H9 (cell line): ENCODE measurements around the gene TMEM200C. TPM values are rescaled to one million over a fixed set of nuclear protein-coding genes. Genes with fewer than 3 reads are reported as not detected.
A peak's percentile ranks its signal among the peaks of the same experiment; 100 is the strongest.

Source experiments
- DNase-seq: peaks from one replicate; pipeline ENCODE4 v3.0.0-alpha.2; 2017
- H2AFZ ChIP-seq: one replicate; pipeline ENCODE4 v1.6.1; 2013; ENCODE audit warnings: mild to moderate bottlenecking, low read length, control low read depth, moderate library complexity
- H2AK5ac ChIP-seq: 2 replicates; pipeline ENCODE4 v1.6.1; 2013; ENCODE audit warnings: low read length, control low read depth, mixed read lengths; ENCODE audit not compliant: insufficient read length
- H2BK120ac ChIP-seq: one replicate; pipeline ENCODE4 v1.6.1; 2013; ENCODE audit warnings: low read depth, mild to moderate bottlenecking, low read length, control low read depth, inconsistent platforms; ENCODE audit not compliant: poor library complexity, severe bottlenecking
- H2BK12ac ChIP-seq: 2 replicates; pipeline ENCODE4 v1.6.1; 2013; ENCODE audit warnings: low read length, control low read depth, mixed read lengths, low read depth; ENCODE audit not compliant: insufficient read length
- H2BK15ac ChIP-seq: 2 replicates; pipeline ENCODE4 v1.6.1; 2013; ENCODE audit warnings: low read depth, low read length, control low read depth
- H2BK20ac ChIP-seq: one replicate; pipeline ENCODE4 v1.6.1; 2013; ENCODE audit warnings: low read depth, mild to moderate bottlenecking, low read length, control low read depth, inconsistent platforms; ENCODE audit not compliant: poor library complexity, severe bottlenecking
- H2BK5ac ChIP-seq: 2 replicates; pipeline ENCODE4 v1.6.1; 2013; ENCODE audit warnings: low read length, control low read depth, mixed read lengths; ENCODE audit not compliant: insufficient read length
- H3K14ac ChIP-seq: 2 replicates; pipeline ENCODE4 v1.6.1; 2013; ENCODE audit warnings: low read length, control low read depth; ENCODE audit not compliant: insufficient read depth
- H3K18ac ChIP-seq: 2 replicates; pipeline ENCODE4 v1.6.1; 2013; ENCODE audit warnings: low read depth, mild to moderate bottlenecking, mixed read lengths, low read length, control low read depth; ENCODE audit not compliant: insufficient read length
- H3K23ac ChIP-seq: 2 replicates; pipeline ENCODE4 v1.6.1; 2013; ENCODE audit warnings: low read length, control low read depth, mixed read lengths, low read depth; ENCODE audit not compliant: insufficient read length
- H3K23me2 ChIP-seq: 2 replicates; pipeline ENCODE4 v1.6.1; 2013; ENCODE audit warnings: low read depth, mild to moderate bottlenecking, mixed read lengths, low read length, control low read depth; ENCODE audit not compliant: insufficient read length, poor library complexity, severe bottlenecking
- H3K27ac ChIP-seq: 2 replicates; pipeline ENCODE4 v1.5.1; 2013; ENCODE audit warnings: low read length, control low read depth, mixed read lengths, low read depth; ENCODE audit not compliant: insufficient read length
- H3K27me3 ChIP-seq: 2 replicates; pipeline ENCODE4 v1.6.1; 2013; ENCODE audit warnings: low read length, control low read depth, inconsistent platforms; ENCODE audit not compliant: insufficient read depth
- H3K4ac ChIP-seq: 2 replicates; pipeline ENCODE4 v1.6.1; 2013; ENCODE audit warnings: low read depth, mild to moderate bottlenecking, control low read depth, inconsistent platforms, low read length, moderate library complexity
- H3K4me1 ChIP-seq: 2 replicates; pipeline ENCODE4 v1.6.1; 2013; ENCODE audit warnings: low read length, control low read depth, inconsistent platforms; ENCODE audit not compliant: insufficient read depth
- H3K4me2 ChIP-seq: 2 replicates; pipeline ENCODE4 v1.6.1; 2013; ENCODE audit warnings: low read length, control low read depth, mixed read lengths; ENCODE audit not compliant: insufficient read length, insufficient read depth
- H3K56ac ChIP-seq: 2 replicates; pipeline ENCODE4 v1.6.1; 2013; ENCODE audit warnings: low read depth, mild to moderate bottlenecking, mixed read lengths, low read length, control low read depth; ENCODE audit not compliant: insufficient read length
- H3K79me1 ChIP-seq: 2 replicates; pipeline ENCODE4 v1.6.1; 2013; ENCODE audit warnings: low read depth, mild to moderate bottlenecking, moderate library complexity, low read length, control low read depth, inconsistent platforms; ENCODE audit not compliant: insufficient read depth, poor library complexity, severe bottlenecking
- H3K79me2 ChIP-seq: 2 replicates; pipeline ENCODE4 v1.6.1; 2013; ENCODE audit warnings: low read length, control low read depth, inconsistent platforms; ENCODE audit not compliant: insufficient read depth
- H3K9ac ChIP-seq: 2 replicates; pipeline ENCODE4 v1.6.1; 2013; ENCODE audit warnings: low read length, control low read depth, mixed read lengths; ENCODE audit not compliant: insufficient read length; ENCODE audit errors: extremely low read depth
- H3K9me3 ChIP-seq: one replicate; pipeline ENCODE4 v1.6.1; 2013; ENCODE audit warnings: low read depth, low read length, inconsistent platforms; ENCODE audit not compliant: control insufficient read depth
- H3T11ph ChIP-seq: one replicate; pipeline ENCODE4 v1.6.1; 2013; ENCODE audit warnings: mild to moderate bottlenecking, low read length, control low read depth, inconsistent platforms
- H4K20me1 ChIP-seq: one replicate; pipeline ENCODE4 v1.6.1; 2013; ENCODE audit not compliant: control insufficient read depth, insufficient read length, insufficient read depth
- H4K5ac ChIP-seq: 2 replicates; pipeline ENCODE4 v1.6.1; 2013; ENCODE audit warnings: low read depth, mild to moderate bottlenecking, mixed read lengths, low read length, control low read depth; ENCODE audit not compliant: insufficient read length
- H4K8ac ChIP-seq: replicated peaks from 2 replicates; pipeline ENCODE4 v1.6.1; 2013; ENCODE audit warnings: low read length, control low read depth, mixed read lengths, low read depth; ENCODE audit not compliant: insufficient read length
- H4K91ac ChIP-seq: 2 replicates; pipeline ENCODE4 v1.6.1; 2013; ENCODE audit warnings: low read depth, mild to moderate bottlenecking, moderate library complexity, mixed read lengths, low read length, control low read depth; ENCODE audit not compliant: insufficient read length
- H3K27ac Mint-ChIP-seq, 3 experiments: 2 replicates in 2 of 3; 3 replicates in 1 of 3; pipeline ENCODE4 v1.8.0; 2020 to 2021; ENCODE audit warnings: mixed read lengths in 3 of 3, mild to moderate bottlenecking in 1 of 3, moderate library complexity in 1 of 3
- H3K27me3 Mint-ChIP-seq: 2 replicates; pipeline ENCODE4 v1.8.0; 2021; ENCODE audit warnings: low read depth, mild to moderate bottlenecking, moderate library complexity, mixed read lengths
- H3K36me3 Mint-ChIP-seq, 3 experiments: 2 replicates in 2 of 3; 3 replicates in 1 of 3; pipeline ENCODE4 v1.8.0; 2020 to 2021; ENCODE audit warnings: low read depth in 3 of 3, mixed read lengths in 3 of 3; ENCODE audit not compliant: insufficient read depth in 1 of 3
- H3K4me1 Mint-ChIP-seq, 2 experiments: 2 replicates each; pipeline ENCODE4 v1.8.0; 2020; ENCODE audit warnings: mixed read lengths in 2 of 2
- H3K4me3 Mint-ChIP-seq, 2 experiments: 2 replicates in 1 of 2; 3 replicates in 1 of 2; pipeline ENCODE4 v1.8.0; 2020 to 2021; ENCODE audit warnings: mild to moderate bottlenecking in 2 of 2, mixed read lengths in 2 of 2, moderate library complexity in 1 of 2
- H3K9me3 Mint-ChIP-seq, 2 experiments: 2 replicates in 1 of 2; 3 replicates in 1 of 2; pipeline ENCODE4 v1.8.0; 2020; ENCODE audit warnings: mild to moderate bottlenecking in 2 of 2, mixed read lengths in 2 of 2, moderate library complexity in 1 of 2
- WGBS: extraction: QIAGEN DNeasy Blood & Tissue Kit; methylation state at CpG from one replicate; pipeline ENCODE4 v1.1.7; 2013; ENCODE audit warnings: missing lambda C conversion rate, low lambda C conversion rate, mixed read lengths; ENCODE audit not compliant: insufficient read length; ENCODE audit errors: extremely low coverage; 5-methylcytosine and 5-hydroxymethylcytosine counted together
- total RNA-seq: library from RNA; stranded (reverse); gene quantifications from 2 replicates; pipeline ENCODE4 v1.2.1, GENCODE V29; 2021
- TF ChIP-seq, protein P1 (sequence below): fragments of 200-600 bp; sonication (generic); conservative IDR thresholded peaks from 3 replicates; pipeline ENCODE4 v1.8.0; 2021; ENCODE audit warnings: antibody characterized with exemption, mild to moderate bottlenecking

TMEM200C gene
- total RNA-seq, 1 experiment from 2014 or later = 6.3 TPM

DNA sequence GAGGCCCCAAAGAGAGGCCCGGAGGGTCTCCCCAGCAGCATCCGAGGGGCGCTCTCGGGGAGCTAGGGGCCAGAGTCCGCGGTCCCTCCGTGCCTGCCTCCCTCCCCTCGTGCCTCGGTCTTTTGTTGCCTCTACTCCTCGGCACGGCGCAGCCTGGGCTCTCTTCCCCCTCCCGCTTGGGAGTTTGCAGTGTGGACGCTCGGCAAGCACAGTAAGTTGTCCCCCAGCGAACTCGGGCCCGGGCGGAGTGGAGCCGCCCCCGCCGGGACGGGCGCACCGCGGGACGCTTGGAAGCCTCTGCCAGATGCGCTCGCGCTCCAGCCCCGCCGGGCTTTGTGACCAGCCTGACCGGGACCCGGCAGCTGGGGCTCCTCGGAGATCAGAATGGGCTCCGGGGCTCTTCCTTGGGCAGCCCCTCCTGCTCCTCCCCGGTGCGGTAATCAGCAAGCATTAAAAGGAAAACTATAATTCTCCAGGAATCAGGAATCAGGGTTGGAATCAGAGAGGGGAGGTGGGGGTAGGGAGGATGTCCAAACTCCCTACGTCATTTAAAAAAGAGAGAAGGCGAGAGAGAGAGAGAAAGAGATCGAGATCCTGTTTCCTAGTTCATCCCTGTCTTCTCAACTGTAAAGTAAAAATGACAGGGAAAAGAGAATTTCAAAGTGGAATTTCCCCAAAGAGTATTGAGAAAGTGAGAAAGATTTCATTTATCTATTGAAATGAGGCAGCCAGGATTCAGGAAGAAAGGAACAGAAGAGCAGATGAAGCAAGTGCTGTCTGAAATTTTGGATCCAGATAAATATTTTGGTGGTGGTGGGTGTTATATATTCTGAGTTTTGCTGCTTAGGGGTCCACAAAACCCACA, 786 bp upstream of the TMEM200C start:
- peak overlapping the region; percentile 76 for H3K4me2 ChIP-seq
- no peak overlapping the region; a peak in 2 of 7 replicates for H3K27ac Mint-ChIP-seq

More for the DNA sequence above, 786 bp upstream of the TMEM200C start:
- no peak overlapping the region for H4K5ac ChIP-seq
- no peak overlapping the region for H3K27ac ChIP-seq
- H3K27me3 Mint-ChIP-seq = peaks cover 55% of the 10 kb centered on the region
- no peak overlapping the region for H2AK5ac ChIP-seq
- H2BK20ac ChIP-seq = no peak overlapping the region
- no peak overlapping the region for H2BK15ac ChIP-seq
- H3K4me1 ChIP-seq = no peaks in the 10 kb centered on the region
- peaks cover 37 to 39% of the 10 kb centered on the region in 2 experiments for H3K4me1 Mint-ChIP-seq
- no peak overlapping the region for H3K23ac ChIP-seq
- H3K23me2 ChIP-seq = peaks cover 21% of the 10 kb centered on the region
- 0 out of 2 replicates have a peak, but pooled peaks cover 1% of the 10 kb centered on the region for H3K79me2 ChIP-seq
- H3K14ac ChIP-seq = peak overlapping the region; percentile 98
- H3K18ac ChIP-seq = peak overlapping the region; percentile 73
- no peak overlapping the region for H4K91ac ChIP-seq
- no peak overlapping the region for H2BK120ac ChIP-seq
- H3K79me1 ChIP-seq = no peaks in the 10 kb centered on the region
- peak overlapping the region; percentile 47 for H2BK12ac ChIP-seq
- H3K9me3 Mint-ChIP-seq = no peaks in the 10 kb centered on the region; a peak in 1 of 5 replicates
- peak overlapping the region; percentile 43 for H3T11ph ChIP-seq
- H3K4me3 Mint-ChIP-seq = peak overlapping the region; percentile 78 to 94
- H3K27me3 ChIP-seq = peaks cover 2% of the 10 kb centered on the region; the same call in 1 of the 2 replicates
- TF ChIP-seq, protein P1, sequence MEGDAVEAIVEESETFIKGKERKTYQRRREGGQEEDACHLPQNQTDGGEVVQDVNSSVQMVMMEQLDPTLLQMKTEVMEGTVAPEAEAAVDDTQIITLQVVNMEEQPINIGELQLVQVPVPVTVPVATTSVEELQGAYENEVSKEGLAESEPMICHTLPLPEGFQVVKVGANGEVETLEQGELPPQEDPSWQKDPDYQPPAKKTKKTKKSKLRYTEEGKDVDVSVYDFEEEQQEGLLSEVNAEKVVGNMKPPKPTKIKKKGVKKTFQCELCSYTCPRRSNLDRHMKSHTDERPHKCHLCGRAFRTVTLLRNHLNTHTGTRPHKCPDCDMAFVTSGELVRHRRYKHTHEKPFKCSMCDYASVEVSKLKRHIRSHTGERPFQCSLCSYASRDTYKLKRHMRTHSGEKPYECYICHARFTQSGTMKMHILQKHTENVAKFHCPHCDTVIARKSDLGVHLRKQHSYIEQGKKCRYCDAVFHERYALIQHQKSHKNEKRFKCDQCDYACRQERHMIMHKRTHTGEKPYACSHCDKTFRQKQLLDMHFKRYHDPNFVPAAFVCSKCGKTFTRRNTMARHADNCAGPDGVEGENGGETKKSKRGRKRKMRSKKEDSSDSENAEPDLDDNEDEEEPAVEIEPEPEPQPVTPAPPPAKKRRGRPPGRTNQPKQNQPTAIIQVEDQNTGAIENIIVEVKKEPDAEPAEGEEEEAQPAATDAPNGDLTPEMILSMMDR = no peak
- no peak overlapping the region for H2AFZ ChIP-seq
- peak overlapping the region; percentile 36 for H3K9ac ChIP-seq
- H2BK5ac ChIP-seq = no peak overlapping the region
- H3K36me3 Mint-ChIP-seq = peaks cover 2 to 8% (median 5%) of the 10 kb centered on the region in 3 experiments; a peak in 5 of 7 replicates
- peak; percentile 56 for DNase-seq
- no peak overlapping the region for H4K8ac ChIP-seq
- H3K4ac ChIP-seq = no peak overlapping the region; the same call in 1 of the 2 replicates
- H3K9me3 ChIP-seq = no peaks in the 10 kb centered on the region
- H3K56ac ChIP-seq = no peak overlapping the region
- no CpG with 5 or more reads among the region's 41 CpGs for WGBS
- H4K20me1 ChIP-seq = no peaks in the 10 kb centered on the region
